HCT116 (cell line): ENCODE results near the gene VAV2.

Experiments
- CTCF ChIP-seq, 3 experiments: fragments of 200-600 bp in 1 of 3; sonication (generic) in 1 of 3; IDR thresholded peaks in 2 of 3; conservative IDR thresholded peaks in 1 of 3; 2 replicates each; pipeline ENCODE4 v1.5.1; 2012 to 2017; ENCODE audit warnings: low read depth in 2 of 3, low read length in 2 of 3, antibody characterized with exemption in 1 of 3, borderline replicate concordance in 1 of 3, control low read depth in 1 of 3, mild to moderate bottlenecking in 1 of 3, mixed read lengths in 1 of 3, mixed run types in 1 of 3, moderate library complexity in 1 of 3; ENCODE audit not compliant: insufficient read depth in 1 of 3
- EZH2 ChIP-seq: fragments of 200-600 bp; sonication (generic); IDR thresholded peaks from 2 replicates; pipeline ENCODE4 v1.6.1; 2017; ENCODE audit warnings: antibody characterized with exemption, mixed run types
- EZH2phosphoT487 ChIP-seq: fragments of 200-600 bp; IDR thresholded peaks from 2 replicates; pipeline ENCODE4 v1.6.1; 2018; ENCODE audit warnings: antibody characterized with exemption, borderline replicate concordance
- MAX ChIP-seq: IDR thresholded peaks from 2 replicates; pipeline ENCODE4 v1.6.1; 2012
- POLR2A ChIP-seq: IDR thresholded peaks from 2 replicates; pipeline ENCODE4 v1.7.0; 2011; ENCODE audit warnings: borderline replicate concordance; ENCODE audit not compliant: insufficient read depth, insufficient read length; ENCODE audit errors: extremely low read depth
- REST ChIP-seq: IDR thresholded peaks from 2 replicates; pipeline ENCODE4 v1.6.1; 2012; ENCODE audit warnings: low read depth

GRCh38 chr9:134024214-134024792 lies 32.2 kb upstream of the VAV2 start:
- TF ChIP-seq MAX (no peak), EZH2 (no peak), CTCF (IDR thresholded peaks at IDR 0.05 in 2 of 3, conservative IDR thresholded peaks at IDR 0.05 in 1 of 3; ENCODE audit: borderline replicate concordance in 1 of 3, insufficient read depth in 1 of 3, low read depth in 2 of 3, low read length in 2 of 3) (no peak), REST (no peak), EZH2phosphoT487 (no peak), POLR2A (no peak)
